ENCODE measurements around the gene CSNK1G2. TPM values are rescaled to one million over a fixed set of nuclear protein-coding genes. Genes with fewer than 3 reads are reported as not detected.
"Not testable (repeated sequence)": the region's sequence is repeated elsewhere in the genome, so short reads cannot be mapped to it uniquely, and the experiment has no call there.

The CSNK1G2 gene
- total RNA-seq, 1 experiment from 2014 or later, result 88.1 TPM

- DNase-seq (ENCODE audit: low spot score), result not testable (repeated sequence)
Measured at GRCh38 chr19:1988464-1988863, 47.5 kb downstream of the CSNK1G2 start.

GRCh38 chr19:1989513-1990229, 48.7 kb downstream of the CSNK1G2 start:
- no peak for DNase-seq (ENCODE audit: low spot score)

- no peak for DNase-seq (ENCODE audit: low spot score)
Measured at GRCh38 chr19:1990230-1991017, 49.5 kb downstream of the CSNK1G2 start.

GRCh38 chr19:1991018-1991913, 50.3 kb downstream of the CSNK1G2 start:
- DNase-seq (ENCODE audit: low spot score), result no peak

GRCh38 chr19:1992759-1993260, 51.8 kb downstream of the CSNK1G2 start:
- no peak for DNase-seq (ENCODE audit: low spot score)

- no peak for DNase-seq (ENCODE audit: low spot score)
Measured at GRCh38 chr19:1997353-1998233, 56.6 kb downstream of the CSNK1G2 start.

- DNase-seq (ENCODE audit: low spot score), result no peak
Measured at GRCh38 chr19:1998712-1999708, 58.0 kb downstream of the CSNK1G2 start.

GRCh38 chr19:1999856-2000515, 59.0 kb downstream of the CSNK1G2 start:
- DNase-seq (ENCODE audit: low spot score), result no peak

GRCh38 chr19:2003874-2004273, 62.9 kb downstream of the CSNK1G2 start:
- no peak for DNase-seq (ENCODE audit: low spot score)

GRCh38 chr19:2010135-2010668, 69.2 kb downstream of the CSNK1G2 start:
- no peak for DNase-seq (ENCODE audit: low spot score)

GRCh38 chr19:2011169-2011568, 70.2 kb downstream of the CSNK1G2 start:
- DNase-seq (ENCODE audit: low spot score), result no peak

- DNase-seq (ENCODE audit: low spot score), result no peak
Measured at GRCh38 chr19:2012941-2013682, 72.1 kb downstream of the CSNK1G2 start.

- DNase-seq (ENCODE audit: low spot score), result no peak
Measured at GRCh38 chr19:2013683-2013961, 72.7 kb downstream of the CSNK1G2 start.

GRCh38 chr19:2014131-2014571, 73.2 kb downstream of the CSNK1G2 start:
- no peak for DNase-seq (ENCODE audit: low spot score)

- no peak for DNase-seq (ENCODE audit: low spot score)
Measured at GRCh38 chr19:2014731-2015607, 74.0 kb downstream of the CSNK1G2 start.

GRCh38 chr19:2015608-2015950, 74.6 kb downstream of the CSNK1G2 start, which contains the start of gene BTBD2:
TSS of gene BTBD2 (minus strand) at chr19:2015714. CDS start at chr19:2015703, 11 bp downstream.
- peak; percentile 29 for DNase-seq (ENCODE audit: low spot score)
